ENCODE results near the gene TUBGCP5.

Gene TUBGCP5

DNA sequence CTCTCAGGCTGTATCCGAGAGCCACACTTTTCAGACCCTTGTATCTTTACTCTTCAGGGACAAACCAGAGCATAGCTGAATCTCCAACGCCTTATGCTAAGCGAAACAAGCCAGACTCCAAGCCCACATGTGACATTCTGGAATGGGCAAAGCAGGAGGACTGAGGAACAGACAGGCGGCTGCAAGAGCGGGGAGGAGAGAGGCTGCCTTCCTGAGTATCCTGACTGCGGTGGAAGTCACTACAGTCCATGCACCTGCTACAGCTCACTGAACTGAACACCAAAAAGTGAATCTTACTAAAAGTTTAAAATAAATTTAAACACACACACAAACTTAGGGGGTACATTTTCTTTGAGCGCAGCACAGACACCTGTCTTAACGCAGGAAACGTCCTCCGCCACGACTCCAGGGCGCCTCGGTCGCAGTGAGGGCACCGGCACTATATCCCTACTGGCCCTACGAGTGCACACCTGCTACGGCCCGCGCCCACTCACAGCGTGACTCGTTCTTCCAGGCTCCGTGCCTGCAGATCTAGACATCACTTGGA is 60.6 kb downstream of the TUBGCP5 start:
- DNase-seq (ENCODE audit: low read depth) = no peak

DNA sequence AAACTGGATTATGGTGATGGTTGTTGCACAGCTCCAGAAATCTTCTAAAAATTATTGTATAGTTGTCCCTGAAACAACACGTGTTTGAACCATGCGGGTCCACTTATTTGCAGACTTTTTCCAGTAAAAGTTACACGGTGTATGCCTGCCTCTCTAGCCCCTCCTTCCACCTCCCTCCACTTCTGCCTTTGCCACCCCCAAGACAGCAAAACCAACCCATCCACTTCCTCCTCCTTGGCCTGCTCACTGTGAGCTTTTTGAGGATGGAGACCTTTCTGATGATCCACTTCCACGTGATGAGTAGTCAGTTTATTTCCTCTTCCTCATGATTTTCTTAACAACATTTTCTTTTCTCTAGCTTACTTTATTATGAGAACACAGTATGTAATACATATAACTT is 64.6 kb downstream of the TUBGCP5 start:
- no peak for DNase-seq (ENCODE audit: low read depth)

DNA sequence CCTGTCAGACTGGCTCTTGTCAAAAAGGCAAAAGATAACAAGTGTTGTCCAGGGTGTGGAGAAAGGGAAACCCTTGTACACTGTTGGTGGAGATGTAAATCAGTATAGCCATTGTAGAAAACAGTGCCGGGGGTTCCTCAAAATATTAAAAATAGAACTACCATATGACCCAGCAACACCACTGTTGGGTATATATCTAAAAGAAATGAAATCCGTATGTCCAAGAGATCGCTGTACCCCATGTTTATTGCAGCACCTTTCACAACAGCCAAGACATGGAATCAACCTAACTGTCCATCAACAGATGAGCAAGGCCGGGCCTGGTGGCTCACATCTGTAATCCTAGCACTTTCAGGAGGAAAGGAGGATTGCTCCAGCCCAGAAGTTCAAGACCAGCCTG is 65.4 kb downstream of the TUBGCP5 start:
- DNase-seq (ENCODE audit: low read depth) = no peak

DNA sequence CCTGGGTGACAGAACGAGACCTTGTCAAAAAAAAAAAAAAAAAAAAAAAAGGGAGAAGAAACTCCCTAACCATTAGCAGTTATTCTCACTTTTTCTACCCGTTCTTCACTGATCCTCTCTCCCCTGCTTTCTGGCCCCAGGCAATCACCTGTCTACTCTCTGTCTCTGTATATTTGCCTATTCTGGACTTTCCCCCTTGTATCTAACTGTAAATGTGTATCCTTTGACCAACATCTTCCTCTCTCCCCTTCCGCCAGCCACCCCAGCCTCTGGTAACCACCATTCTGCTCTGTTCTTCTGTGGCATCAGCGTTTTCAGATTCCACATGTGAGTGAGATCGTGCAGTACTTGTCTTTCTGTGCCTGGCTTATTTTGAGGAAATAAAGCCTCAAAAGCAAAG is 66.1 kb downstream of the TUBGCP5 start:
- no peak for DNase-seq (ENCODE audit: low read depth)

DNA sequence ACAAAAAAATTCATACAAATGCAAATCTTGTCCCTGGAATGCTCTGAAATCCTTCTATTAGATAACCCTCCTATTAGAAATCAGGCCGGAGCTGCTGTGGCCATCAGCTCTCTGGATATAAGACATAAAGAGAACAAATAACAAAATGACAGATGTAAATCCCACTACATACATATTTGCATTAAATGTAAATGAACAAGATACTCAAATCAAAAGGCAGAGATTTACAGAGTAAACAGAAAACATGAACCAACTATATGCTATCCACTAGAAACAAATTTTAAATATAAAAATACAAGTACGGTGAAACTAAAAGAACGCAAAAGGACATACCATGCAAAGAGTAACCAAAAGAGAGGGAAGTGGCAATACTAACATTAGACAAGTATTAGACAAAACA is 69.9 kb downstream of the TUBGCP5 start:
- no peak for DNase-seq (ENCODE audit: low read depth)

DNA sequence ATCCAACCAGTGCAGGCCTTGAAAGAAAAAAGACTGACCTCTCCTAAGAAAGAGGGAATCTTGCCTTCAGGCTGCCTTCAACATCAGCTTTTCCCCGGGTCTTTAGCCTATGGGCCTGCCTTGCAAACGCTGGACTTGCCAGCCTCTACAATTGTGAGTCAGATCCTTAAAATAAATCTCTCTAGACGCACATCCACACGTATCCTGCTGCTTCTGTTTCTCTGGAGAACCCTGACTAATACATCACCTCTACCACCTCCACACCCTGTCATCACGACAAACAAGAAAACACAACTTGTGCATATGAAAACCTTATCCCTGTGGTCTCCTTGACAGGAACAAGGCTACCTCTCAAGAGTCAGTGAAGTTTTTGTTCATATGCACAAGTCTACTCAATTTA is 71.0 kb downstream of the TUBGCP5 start:
- no peak for DNase-seq (ENCODE audit: low read depth)

DNA sequence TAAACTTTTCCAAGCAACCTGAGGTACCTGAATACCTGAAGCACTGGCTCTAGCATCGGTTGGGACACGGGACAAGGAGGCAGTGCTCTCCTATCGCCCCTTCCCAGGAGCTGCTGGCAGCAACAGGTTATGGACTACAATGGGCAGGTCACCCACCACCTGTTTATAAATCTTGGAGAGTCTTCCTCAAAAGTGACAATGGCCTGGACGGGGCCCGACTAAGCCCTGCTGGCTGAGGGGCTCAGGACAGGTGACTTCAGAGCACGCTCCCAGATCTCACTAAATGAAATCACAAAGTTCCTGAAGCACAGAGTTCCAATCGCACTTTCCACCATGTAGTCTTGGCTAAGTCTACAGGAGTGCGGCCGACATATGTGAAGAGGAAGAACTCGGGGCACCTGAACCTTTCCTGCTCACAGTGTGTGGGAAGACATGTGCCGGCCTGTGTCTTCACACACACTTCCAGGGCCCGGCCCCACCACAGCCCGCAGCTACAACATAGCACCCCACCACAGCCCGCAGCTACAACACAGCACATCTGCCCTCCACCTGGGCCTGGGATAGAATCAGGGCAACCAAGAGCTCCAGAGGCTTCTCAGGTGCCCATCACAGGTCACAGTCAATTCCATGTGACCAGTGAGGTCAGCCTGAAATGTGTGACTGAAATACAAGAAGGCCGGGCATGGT is 72.1 kb downstream of the TUBGCP5 start:
- no peak for DNase-seq (ENCODE audit: low read depth)

DNA sequence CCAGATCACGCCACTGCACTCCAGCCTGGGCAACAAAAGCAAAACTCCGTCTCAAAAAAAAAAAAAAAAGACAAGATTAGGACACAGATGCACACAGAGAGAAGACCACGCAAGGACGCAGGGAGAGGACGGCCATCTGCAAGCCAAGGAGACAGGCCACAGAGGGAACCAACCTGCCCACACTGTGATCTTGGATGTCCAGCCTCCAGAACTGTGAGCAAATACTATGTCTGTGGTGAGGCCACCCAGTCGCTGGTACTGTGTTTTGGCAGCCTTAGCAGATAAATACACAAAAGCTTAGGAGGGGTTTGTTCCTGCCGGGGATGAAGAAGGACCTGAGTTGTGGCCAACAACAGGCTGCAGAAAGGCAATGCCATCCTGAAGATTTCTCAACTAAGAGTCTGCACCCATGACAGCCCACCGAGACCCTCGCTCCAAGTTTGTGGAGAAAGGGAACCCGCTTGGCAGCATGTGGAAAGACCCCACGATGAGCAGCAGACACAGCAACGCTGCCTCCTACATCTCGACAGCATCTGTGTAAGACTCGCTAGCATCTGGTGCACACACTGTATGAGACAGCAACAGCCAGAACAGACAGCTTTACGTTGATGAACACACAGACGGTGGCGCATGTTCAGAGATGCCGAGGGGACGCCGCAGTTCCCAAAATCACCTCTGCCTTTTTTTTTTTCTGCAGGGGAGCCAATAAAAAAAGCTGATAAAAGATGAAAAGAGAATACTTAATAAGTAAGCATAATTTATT is 72.9 kb downstream of the TUBGCP5 start:
- DNase-seq (ENCODE audit: low read depth) = no peak

DNA sequence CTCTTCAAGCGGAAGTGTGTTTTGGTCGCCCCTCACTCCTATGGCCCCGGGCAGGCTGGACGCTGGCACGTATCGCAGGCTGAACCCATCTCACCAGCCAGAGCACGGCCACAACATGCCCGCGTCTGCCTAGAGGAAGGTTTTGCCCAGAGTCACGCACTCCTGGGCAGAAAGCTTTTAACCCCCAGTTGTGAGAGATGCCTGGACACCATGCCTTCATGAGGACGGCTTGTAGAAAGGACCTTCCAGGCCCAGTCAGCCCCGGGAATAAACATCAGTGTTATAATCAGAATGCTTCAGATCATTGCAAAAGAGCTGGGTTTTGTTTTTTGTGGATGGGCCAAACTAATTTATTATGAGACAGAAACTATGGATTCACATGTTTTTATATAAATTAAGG is 75.7 kb downstream of the TUBGCP5 start:
- no peak for DNase-seq (ENCODE audit: low read depth)

DNA sequence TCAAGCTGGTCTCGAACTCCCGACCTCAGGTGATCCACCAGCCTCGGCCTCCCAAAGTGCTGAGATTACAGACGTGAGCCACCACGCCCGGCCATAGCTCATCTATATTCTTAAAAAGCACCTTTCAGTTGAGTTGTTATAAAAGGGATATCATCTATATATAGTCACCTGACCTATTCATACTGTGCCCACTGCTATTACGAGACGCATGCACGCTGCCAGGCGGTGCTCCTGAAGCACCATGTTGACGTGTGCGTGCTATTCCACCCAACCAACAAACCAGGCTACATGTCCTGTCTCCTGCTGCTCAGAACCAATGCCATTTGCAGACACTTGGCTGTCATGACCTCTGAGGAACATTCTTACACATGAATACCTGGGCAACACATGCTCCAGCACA is 76.8 kb downstream of the TUBGCP5 start:
- DNase-seq (ENCODE audit: low read depth) = no peak

DNA sequence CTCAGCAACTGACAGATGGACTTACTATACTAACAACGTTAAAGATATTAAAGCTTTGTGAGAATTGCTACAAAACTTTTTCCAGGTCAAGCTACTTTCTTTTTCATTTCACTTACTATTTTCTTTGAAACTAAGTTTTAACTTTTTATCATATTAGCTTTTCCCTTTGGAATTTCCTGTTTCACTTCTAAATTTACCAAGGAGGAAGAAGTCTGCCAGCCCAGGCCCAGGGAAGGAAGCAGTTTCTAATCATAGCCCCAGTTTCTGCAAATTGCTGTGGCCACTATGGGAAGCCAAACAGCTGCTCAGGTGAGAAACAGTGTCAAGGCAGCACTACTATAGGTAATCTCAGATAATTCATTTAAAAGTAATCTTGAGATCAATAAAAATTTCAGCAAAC is 77.6 kb downstream of the TUBGCP5 start:
- DNase-seq (ENCODE audit: low read depth) = no peak

DNA sequence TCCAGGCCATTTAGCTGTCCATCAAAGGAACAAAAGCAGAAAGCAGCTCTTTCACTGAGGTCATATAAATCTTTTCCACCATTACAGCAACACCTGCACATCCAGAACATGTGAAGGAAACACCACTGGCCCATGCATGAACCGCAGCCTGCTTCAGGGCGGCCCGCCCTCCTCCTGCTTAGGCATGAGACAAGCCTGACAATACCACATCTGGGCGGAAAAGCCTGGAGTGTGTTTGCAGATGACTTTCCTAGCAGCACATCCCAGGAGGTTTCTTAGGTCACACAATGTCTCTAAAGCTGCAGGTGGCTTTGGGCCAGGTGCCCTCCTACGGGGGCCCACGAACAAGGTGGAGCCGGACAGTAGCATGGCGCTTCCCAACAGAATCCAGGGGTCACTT is 78.8 kb downstream of the TUBGCP5 start:
- no peak for DNase-seq (ENCODE audit: low read depth)

DNA sequence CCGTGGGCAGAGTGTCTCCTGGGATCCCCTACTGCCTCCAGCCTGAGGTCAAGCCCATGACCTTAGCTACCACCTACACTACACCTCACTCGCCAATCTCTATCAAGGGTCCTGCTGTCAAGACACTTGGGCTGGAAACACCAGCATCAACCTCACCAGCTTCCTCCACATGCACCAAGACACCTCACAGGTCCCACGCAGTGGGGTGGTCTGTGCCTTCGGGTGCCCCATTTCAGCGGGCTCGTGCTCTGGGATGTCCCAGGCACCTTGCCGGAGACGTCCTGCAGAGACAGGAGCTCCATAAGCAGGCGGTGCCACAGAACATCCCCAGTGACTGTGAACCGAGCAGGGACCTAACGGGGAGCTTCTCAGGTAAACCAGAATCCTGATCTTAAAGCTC is 79.2 kb downstream of the TUBGCP5 start:
- DNase-seq (ENCODE audit: low read depth) = no peak

DNA sequence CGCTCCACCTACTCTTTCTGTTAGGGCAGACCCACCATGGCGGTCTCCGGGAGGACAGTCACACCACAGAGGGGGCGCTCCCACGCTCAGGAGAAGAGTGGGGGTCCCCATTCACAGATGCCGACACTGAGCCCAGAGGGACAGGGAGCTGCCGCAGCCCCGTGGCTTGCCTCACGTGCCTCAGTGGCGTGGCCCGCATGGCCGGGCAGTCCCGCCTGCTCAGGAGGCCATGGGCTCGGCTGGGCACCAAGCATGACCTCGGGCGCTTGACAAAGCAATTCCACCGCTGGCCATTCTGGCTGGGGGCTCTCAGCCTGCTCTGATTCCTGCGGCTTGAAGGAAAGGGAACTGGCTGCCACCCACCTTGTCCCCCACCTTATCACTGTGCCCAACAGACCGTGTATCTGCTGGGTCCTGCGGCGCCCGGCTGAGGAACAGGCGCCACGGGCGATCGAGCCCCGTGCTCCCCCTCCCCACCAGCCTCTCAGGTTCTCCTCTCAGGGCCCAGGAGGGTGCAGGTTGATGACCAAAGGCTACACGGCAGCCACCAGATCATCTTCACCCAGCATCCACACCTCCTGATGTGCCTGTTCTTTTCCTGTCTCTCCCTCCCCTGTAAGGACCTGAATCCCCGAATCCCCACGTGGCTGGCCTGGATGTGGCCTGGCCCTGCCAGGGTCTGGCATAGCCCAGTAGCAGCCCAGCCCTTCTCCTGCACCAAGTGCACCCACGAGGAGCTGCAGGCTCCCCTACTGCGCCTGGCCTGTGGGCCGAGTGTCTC is 79.9 kb downstream of the TUBGCP5 start:
- DNase-seq (ENCODE audit: low read depth) = no peak

DNA sequence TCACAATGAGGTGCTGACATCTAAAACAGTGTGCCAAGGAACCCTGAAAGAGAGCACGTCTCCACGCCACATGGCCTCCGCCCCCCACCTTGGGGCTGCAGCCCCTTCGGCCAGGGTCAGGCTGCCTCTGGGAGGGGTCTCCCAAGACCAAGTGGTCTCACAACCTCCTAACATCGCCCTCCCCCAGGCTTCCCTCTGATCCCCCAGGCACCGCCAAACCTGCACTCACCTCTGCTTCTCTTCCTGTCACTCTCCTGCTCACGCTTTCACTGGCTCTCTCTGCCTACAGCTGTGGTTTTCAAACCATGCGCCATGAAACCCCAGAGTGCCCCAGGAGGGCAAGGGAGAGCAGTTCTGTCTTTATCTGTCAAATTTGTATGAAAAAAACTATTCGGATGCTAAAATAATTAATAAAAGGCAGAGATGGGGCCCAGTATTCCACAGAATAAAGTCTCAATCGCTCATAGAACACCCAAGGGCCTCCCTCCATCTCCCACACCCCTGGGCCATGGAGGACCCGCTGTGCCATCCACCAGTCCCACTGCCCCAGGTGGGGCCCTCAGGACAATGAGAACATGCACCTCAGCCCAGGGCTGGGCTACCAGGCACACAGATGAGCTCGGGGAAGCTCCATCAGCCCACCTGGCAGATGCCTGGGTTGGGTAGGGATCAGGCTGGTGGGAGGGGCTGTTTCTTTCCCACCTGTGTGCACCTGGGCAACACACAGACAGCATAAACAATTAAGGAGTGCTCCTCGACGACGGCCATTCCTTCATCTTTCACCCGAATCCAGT is 80.7 kb downstream of the TUBGCP5 start:
- no peak for DNase-seq (ENCODE audit: low read depth)

DNA sequence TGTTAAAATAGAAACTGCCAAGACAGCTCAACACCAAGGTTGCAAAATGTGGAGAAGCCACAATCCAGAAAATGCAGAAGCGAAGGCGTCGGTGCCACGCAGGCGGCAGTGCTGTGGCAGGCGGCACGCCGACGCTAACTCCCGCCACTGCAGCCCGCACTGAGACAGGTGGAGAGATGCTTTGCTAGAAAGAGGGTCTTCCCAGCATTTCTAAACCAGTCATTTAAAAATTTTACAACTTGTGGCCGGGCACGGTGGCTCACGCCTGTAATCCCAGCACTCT is 82.5 kb downstream of the TUBGCP5 start:
- no peak for DNase-seq (ENCODE audit: low read depth)

DNA sequence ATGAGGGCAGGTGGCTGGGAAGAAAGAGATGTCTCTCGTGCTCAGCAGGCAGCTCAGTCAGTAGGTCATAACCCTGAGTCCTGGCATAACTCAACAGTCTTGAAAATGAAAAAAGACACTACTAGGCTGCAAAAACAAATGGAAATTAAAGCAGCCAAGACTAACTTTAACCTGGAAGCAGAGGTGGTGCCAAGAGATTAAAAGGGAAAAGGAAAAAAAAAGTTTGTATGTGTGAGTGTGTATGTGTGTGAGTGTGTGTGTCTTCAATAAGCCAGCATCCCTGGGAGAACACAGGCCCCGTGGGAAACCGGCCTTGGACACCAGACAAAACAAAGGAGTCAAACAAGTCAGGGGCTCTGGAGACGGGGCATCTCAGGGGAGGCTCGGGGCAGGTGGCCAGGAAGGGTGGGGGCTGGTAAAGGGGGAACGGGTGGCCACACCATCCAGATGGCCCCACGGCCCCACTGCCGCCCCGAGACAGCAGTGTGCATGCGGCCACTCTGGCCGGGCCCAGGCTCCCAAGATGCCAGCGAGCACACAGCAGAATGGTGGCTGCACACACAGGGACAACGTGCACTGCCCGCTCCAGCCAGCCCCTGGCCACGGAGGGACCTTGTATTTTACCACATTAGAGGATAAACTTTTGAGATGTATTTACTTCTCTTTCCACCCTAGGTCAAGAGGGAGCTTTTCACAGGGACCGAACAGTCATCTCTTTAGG is 83.0 kb downstream of the TUBGCP5 start:
- no peak for DNase-seq (ENCODE audit: low read depth)

DNA sequence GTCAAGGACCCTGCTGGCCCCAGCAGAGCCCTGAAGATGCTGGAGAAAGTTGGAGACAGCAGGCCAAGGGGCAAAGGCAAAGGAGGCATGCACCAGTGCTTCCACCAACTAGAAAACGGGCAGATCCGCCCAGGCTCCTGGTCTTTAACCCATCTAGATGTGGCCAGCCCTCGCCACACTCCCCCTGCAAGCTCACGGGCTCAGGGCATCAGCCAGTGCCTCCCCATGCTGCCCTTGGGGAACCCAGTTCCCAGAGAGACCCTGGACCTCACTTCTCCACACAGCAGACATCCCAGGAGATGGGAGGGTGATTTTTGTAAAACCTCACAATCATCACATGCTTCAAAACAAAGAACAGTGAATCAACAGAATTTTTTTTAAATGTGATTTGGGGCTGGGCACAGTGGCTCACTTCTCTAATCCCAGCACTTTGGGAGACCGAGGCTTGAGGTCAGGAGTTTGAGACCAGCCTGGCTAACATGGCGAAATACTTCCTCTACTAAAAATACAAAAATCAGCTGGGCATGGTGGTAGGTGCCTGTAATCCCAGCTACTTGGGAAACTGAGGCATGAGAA is 83.7 kb downstream of the TUBGCP5 start:
- no peak for DNase-seq (ENCODE audit: low read depth)

DNA sequence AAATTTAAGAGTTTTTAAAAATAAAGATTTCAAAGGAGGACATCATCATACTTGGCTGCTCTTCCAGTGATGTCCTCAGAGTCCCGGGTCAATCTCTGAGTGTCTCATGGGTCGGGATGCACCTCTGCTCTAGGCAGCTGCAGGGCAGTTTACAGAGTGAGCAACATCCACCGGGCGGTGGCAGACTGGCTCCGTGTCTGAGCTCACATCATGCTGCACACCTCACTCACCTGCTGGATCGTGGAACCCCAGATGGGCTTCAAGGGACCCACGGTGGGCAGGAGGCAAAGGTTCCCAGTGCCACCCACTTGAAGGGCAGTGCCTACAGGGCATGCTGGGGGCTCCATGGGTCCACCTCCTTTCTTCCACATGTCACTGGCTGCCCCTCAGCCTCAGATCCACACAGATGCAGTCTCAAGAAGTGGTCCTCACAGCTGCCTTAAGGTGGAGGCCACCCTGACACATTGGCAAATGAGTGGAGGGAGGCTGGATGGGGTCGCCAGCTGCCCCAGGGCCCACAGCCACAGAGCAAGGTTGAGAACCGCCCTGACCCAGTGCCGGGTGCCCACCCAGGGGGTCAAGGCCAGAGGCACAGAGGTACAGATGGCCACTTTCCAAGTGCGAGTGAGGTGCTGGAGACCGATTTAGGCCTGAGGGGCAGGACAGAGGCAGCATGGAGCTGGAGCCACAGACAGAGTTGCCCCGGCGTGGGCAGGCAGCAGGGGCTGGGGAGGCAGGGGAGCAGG is 84.4 kb downstream of the TUBGCP5 start:
- no peak for DNase-seq (ENCODE audit: low read depth)

DNA sequence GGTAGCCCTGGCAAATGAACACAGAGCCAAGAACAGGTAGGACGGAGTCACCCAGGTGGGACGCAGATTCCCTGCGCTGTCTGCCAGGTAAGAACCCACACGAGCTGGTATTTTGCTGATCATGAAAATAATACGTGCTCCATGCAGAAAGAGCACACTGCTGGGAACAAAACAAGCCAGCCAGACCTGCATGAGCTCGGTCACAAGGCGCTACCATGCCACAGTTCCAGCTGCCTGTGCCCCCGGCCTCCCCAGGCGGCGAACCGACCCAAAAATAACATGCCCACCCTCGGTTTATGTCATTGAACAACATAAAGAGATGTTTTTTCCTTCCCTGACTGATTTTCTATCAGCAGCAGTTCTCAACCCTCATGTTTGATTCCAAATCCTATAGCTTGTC is 85.0 kb downstream of the TUBGCP5 start:
- no peak for DNase-seq (ENCODE audit: low read depth)

Measured in stimulated activated CD8-positive, alpha-beta memory T cell treated with anti-CD3 and anti-CD28 coated beads, Interleukin-12 subunit alpha, Interleukin-12 subunit beta, amount 100 ng/mL, for 4 hours (primary cell).